IMR-90 (cell line): ENCODE data around the gene GATA5.

ENCODE experiments used
- CEBPB ChIP-seq: IDR thresholded peaks from 2 replicates; pipeline ENCODE4 v1.6.1; 2012; ENCODE audit warnings: low read depth, low read length, improper control_type of control experiment
- CHD1 ChIP-seq: IDR thresholded peaks from 2 replicates; pipeline ENCODE4 v1.6.1; 2012; ENCODE audit warnings: low read depth, low read length, improper control_type of control experiment
- FOS ChIP-seq: fragments of 150-350 bp; IDR thresholded peaks from 2 replicates; pipeline ENCODE4 v1.6.1; 2016; ENCODE audit warnings: low read depth, low read length
- MAZ ChIP-seq: IDR thresholded peaks from 2 replicates; pipeline ENCODE4 v1.6.1; 2012; ENCODE audit warnings: low read depth, mild to moderate bottlenecking, low read length, improper control_type of control experiment, moderate library complexity, borderline replicate concordance
- MXI1 ChIP-seq: IDR thresholded peaks from 2 replicates; pipeline ENCODE4 v1.6.1; 2012; ENCODE audit warnings: low read depth, mild to moderate bottlenecking, low read length, moderate library complexity, borderline replicate concordance
- POLR2A ChIP-seq: IDR thresholded peaks from 2 replicates; pipeline ENCODE4 v1.6.1; 2012; ENCODE audit warnings: mild to moderate bottlenecking, low read depth, low read length
- RAD21 ChIP-seq: IDR thresholded peaks from 2 replicates; pipeline ENCODE4 v1.6.1; 2012; ENCODE audit warnings: low read length, improper control_type of control experiment
- SMC3 ChIP-seq: fragments of 150-350 bp; IDR thresholded peaks from 2 replicates; pipeline ENCODE4 v1.6.1; 2016; ENCODE audit warnings: low read depth, mild to moderate bottlenecking, antibody characterized with exemption, low read length, moderate library complexity
- TF ChIP-seq, protein P1 (sequence below): conservative IDR thresholded peaks from 2 replicates; pipeline ENCODE4 v1.5.1; 2012; ENCODE audit warnings: mild to moderate bottlenecking, low read depth, low read length, improper control_type of control experiment

DNA sequence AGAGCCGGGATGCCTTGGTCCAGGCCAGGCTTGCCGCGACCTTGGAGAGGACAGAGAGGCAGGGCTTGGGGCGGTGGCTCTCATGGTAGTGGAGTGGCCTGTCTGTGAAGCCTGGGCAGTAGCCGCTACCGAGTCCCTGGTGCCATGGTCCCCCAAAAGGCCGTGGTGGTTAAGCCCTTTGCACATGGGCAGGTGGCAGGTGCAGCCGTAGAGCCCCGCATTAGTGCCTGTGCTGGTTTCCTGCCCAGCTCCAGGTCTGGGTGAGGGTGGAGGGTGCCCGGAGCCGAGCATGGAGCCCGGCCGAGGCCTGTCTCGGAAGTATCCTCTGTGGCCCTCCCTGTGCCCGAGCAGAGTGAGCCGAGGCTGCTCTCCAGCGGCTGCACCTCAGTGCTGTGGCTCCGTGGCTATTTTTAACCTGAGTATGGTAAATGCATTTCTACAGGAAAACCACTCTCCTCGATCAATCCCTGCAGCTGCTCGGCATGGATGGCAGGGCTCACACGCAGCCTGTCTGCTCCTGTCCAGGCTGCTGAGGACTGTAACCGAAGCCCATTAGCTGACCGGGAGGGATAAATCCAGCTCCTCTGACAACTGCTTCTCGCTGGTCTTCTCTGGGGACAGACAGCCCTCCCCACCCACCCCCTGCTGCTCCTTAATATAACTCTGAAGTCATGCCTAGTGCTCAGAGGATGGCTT, 36.3 kb upstream of the GATA5 start:
- TF ChIP-seq, protein P1, sequence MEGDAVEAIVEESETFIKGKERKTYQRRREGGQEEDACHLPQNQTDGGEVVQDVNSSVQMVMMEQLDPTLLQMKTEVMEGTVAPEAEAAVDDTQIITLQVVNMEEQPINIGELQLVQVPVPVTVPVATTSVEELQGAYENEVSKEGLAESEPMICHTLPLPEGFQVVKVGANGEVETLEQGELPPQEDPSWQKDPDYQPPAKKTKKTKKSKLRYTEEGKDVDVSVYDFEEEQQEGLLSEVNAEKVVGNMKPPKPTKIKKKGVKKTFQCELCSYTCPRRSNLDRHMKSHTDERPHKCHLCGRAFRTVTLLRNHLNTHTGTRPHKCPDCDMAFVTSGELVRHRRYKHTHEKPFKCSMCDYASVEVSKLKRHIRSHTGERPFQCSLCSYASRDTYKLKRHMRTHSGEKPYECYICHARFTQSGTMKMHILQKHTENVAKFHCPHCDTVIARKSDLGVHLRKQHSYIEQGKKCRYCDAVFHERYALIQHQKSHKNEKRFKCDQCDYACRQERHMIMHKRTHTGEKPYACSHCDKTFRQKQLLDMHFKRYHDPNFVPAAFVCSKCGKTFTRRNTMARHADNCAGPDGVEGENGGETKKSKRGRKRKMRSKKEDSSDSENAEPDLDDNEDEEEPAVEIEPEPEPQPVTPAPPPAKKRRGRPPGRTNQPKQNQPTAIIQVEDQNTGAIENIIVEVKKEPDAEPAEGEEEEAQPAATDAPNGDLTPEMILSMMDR: no peak
- TF ChIP-seq MAZ (no peak), CEBPB (no peak), POLR2A (no peak), FOS (no peak), MXI1 (no peak), SMC3 (no peak), CHD1 (no peak), RAD21 (no peak)
